LoVo (cell line): Measurements from ENCODE around the gene ICAM4.
A peak's percentile ranks its signal among the peaks of the same experiment; 100 is the strongest.
"Not testable (repeated sequence)": the region's sequence is repeated elsewhere in the genome, so short reads cannot be mapped to it uniquely, and the experiment has no call there.

ENCODE experiments used
- DNase-seq: peaks from one replicate; pipeline ENCODE4 v3.0.0-alpha.2; 2016; ENCODE audit warnings: low spot score

The ICAM4 gene

GRCh38 chr19:10318807-10319682 is 32.3 kb downstream of the ICAM4 start:
- no peak for DNase-seq

- DNase-seq = no peak
Measured at GRCh38 chr19:10320602-10321416, 34.1 kb downstream of the ICAM4 start.

GRCh38 chr19:10321417-10321797 is 34.7 kb downstream of the ICAM4 start:
- no peak for DNase-seq

GRCh38 chr19:10321874-10322835 is 35.4 kb downstream of the ICAM4 start:
- no peak for DNase-seq

GRCh38 chr19:10325732-10326131 is 39.0 kb downstream of the ICAM4 start:
- no peak for DNase-seq

GRCh38 chr19:10327793-10328192 is 41.0 kb downstream of the ICAM4 start:
- DNase-seq = no peak

- DNase-seq = no peak
Measured at GRCh38 chr19:10328558-10329429, 42.0 kb downstream of the ICAM4 start.

- DNase-seq = no peak
Measured at GRCh38 chr19:10329555-10329954, 42.8 kb downstream of the ICAM4 start.

- DNase-seq = peak; percentile 2
Measured at GRCh38 chr19:10332158-10332964, 45.6 kb downstream of the ICAM4 start.

- DNase-seq = peak; percentile 97
Measured at GRCh38 chr19:10332965-10333757, 46.4 kb downstream of the ICAM4 start, which contains the start of gene RAVER1. Gene RAVER1, minus strand, starts transcription at chr19:10333529. Its CDS starts 22 bp downstream, at chr19:10333507.

GRCh38 chr19:10333758-10334587 is 47.2 kb downstream of the ICAM4 start:
- peak; percentile 1 for DNase-seq

GRCh38 chr19:10334588-10335351 is 48.0 kb downstream of the ICAM4 start:
- DNase-seq = peak; percentile 95

GRCh38 chr19:10335352-10335985 is 48.7 kb downstream of the ICAM4 start:
- DNase-seq = no peak

GRCh38 chr19:10336725-10337124 is 50.0 kb downstream of the ICAM4 start:
- DNase-seq = not testable (repeated sequence)
